Fibroblast of gingiva (primary cell): ENCODE data around the gene IRS1.

Source experiments
- DNase-seq: peaks from one replicate; pipeline ENCODE4 v3.0.0-alpha.2; 2011; ENCODE audit warnings: low read depth

IRS1 gene

GRCh38 chr2:226687641-226688253 lies 111.9 kb downstream of the IRS1 start:
- DNase-seq, result no peak

- no peak for DNase-seq
These were observed 115.1 kb downstream of the IRS1 start for GRCh38 chr2:226684563-226684959.

- DNase-seq, result no peak
These were observed 115.6 kb downstream of the IRS1 start for GRCh38 chr2:226683944-226684562.

GRCh38 chr2:226683196-226683595 lies 116.4 kb downstream of the IRS1 start:
- DNase-seq, result peak; percentile 16
